HepG2 (cell line): Measurements from ENCODE around the gene FAAH2. TPM values are rescaled to one million over a fixed set of nuclear protein-coding genes. Genes with fewer than 3 reads are reported as not detected.

Source experiments
- ATAC-seq: fragments of 200-7000 bp; cut with Tn5 transposase; 3 replicates; pipeline ENCODE4 v1.9.1; 2020; ENCODE audit warnings: mild to moderate bottlenecking, moderate library complexity
- BruUV-seq: library from RNA; stranded (reverse); fragments of 400-500 nt; replicated peaks from 2 replicates; lab custom pipeline; 2021; lab: Mats Ljungman, UMichigan
- CTCF ChIA-PET: fragments of 300-600 bp; formaldehyde crosslinking; extraction: SDS; loops from one replicate; lab custom pipeline; 2021; ENCODE audit warnings: low total read pairs, inconsistent platforms, low intra/inter-chr PET ratio; lab: Yijun Ruan, JAX
- POLR2A ChIA-PET: fragments of 350-600 bp; sonication (Branson Sonifier 250); formaldehyde crosslinking; loops from one replicate; lab custom pipeline; 2020; ENCODE audit warnings: antibody characterized with exemption, inconsistent platforms; lab: Yijun Ruan, JAX
- DNase-seq: peaks from one replicate; pipeline ENCODE4 v3.0.0-alpha.2; 2015; ENCODE audit warnings: low spot score
- FAIRE-seq: peaks from 3 replicates; lab custom pipeline; 2011; peaks lifted over from hg19 to GRCh38; lab: Jason Lieb, UNC
- H2AFZ ChIP-seq: one replicate; pipeline ENCODE4 v1.6.1; 2011; ENCODE audit warnings: low read length, inconsistent platforms
- H3K27ac ChIP-seq: fragments of 300-600 bp; 3 replicates; pipeline ENCODE4 v1.8.0; 2011; ENCODE audit warnings: mixed run types, mild to moderate bottlenecking, mixed read lengths, low read length, inconsistent platforms; ENCODE audit not compliant: insufficient read depth; ENCODE audit errors: extremely low read length
- H3K27me3 ChIP-seq, 2 experiments: fragments of 200-600 bp in 1 of 2; 2 replicates in 1 of 2; 3 replicates in 1 of 2; pipeline versions ENCODE4 v1.6.0 to v1.8.0; 2011; ENCODE audit warnings: low read length in 2 of 2, mild to moderate bottlenecking in 2 of 2, moderate library complexity in 2 of 2, inconsistent platforms in 1 of 2; ENCODE audit not compliant: insufficient read depth in 2 of 2, control insufficient read depth in 1 of 2
- H3K36me3 ChIP-seq, 2 experiments: fragments of 200-600 bp in 1 of 2; replicated peaks in 1 of 2; 2 replicates in 1 of 2; 3 replicates in 1 of 2; pipeline versions ENCODE4 v1.5.1 to v1.8.0; 2011; ENCODE audit warnings: low read length in 2 of 2, inconsistent platforms in 1 of 2; ENCODE audit not compliant: insufficient read depth in 2 of 2, control insufficient read depth in 1 of 2
- H3K4me1 ChIP-seq: 2 replicates; pipeline ENCODE4 v1.5.1; 2012; ENCODE audit warnings: low read length, inconsistent platforms; ENCODE audit not compliant: insufficient read depth
- H3K4me2 ChIP-seq: 2 replicates; pipeline ENCODE4 v1.6.0; 2011; ENCODE audit warnings: low read depth, low read length, inconsistent platforms
- H3K4me3 ChIP-seq, 3 experiments: fragments of 200-600 bp in 1 of 3; sonication (generic), shearing (Covaris generic) in 1 of 3; replicated peaks in 1 of 3; 2 replicates each; pipeline ENCODE4 v1.5.1; 2011 to 2016; ENCODE audit warnings: low read length in 3 of 3, inconsistent platforms in 2 of 3, low read depth in 2 of 3, mild to moderate bottlenecking in 2 of 3, control low read depth in 1 of 3, mixed read lengths in 1 of 3; ENCODE audit not compliant: insufficient read depth in 1 of 3
- H3K79me2 ChIP-seq: one replicate; pipeline ENCODE4 v1.6.1; 2011; ENCODE audit warnings: low read length, inconsistent platforms; ENCODE audit not compliant: insufficient read depth
- H3K9ac ChIP-seq: 2 replicates; pipeline ENCODE4 v1.6.0; 2011; ENCODE audit warnings: mild to moderate bottlenecking, low read depth, low read length, inconsistent platforms; ENCODE audit not compliant: insufficient read depth
- H3K9me3 ChIP-seq: 2 replicates; pipeline ENCODE4 v1.5.1; 2012; ENCODE audit warnings: mild to moderate bottlenecking, low read length
- H4K20me1 ChIP-seq: 2 replicates; pipeline ENCODE4 v1.6.0; 2011; ENCODE audit warnings: inconsistent platforms, mild to moderate bottlenecking, low read length, moderate library complexity; ENCODE audit not compliant: insufficient read depth
- DMAP1 ChIP-seq: IDR thresholded peaks from 2 replicates; pipeline ENCODE4 v1.6.1; 2016
- HIVEP1 ChIP-seq: sonication (generic); formaldehyde crosslinking; IDR thresholded peaks from 2 replicates; pipeline ENCODE4 v1.4.0; 2020; ENCODE audit warnings: mild to moderate bottlenecking, missing genetic modification reagents
- HMG20A ChIP-seq: IDR thresholded peaks from 2 replicates; pipeline ENCODE4 v1.6.1; 2016; ENCODE audit warnings: borderline replicate concordance
- KLF15 ChIP-seq: sonication (generic); formaldehyde crosslinking; IDR thresholded peaks from 2 replicates; pipeline ENCODE4 v1.8.1; 2023; ENCODE audit warnings: borderline replicate concordance, mild to moderate bottlenecking, inconsistent platforms, missing genetic modification reagents, mixed read lengths
- MAZ ChIP-seq, 2 experiments: sonication (generic) in 1 of 2; formaldehyde crosslinking in 1 of 2; IDR thresholded peaks; 2 replicates each; pipeline versions ENCODE4 v1.5.0 to v1.6.1; 2012 to 2020; ENCODE audit warnings: low read depth in 2 of 2, mild to moderate bottlenecking in 2 of 2, borderline replicate concordance in 1 of 2, improper control_type of control experiment in 1 of 2, low read length in 1 of 2, missing genetic modification reagents in 1 of 2, moderate library complexity in 1 of 2
- ONECUT2 ChIP-seq: sonication (generic); formaldehyde crosslinking; IDR thresholded peaks from 2 replicates; pipeline ENCODE4 v1.4.0; 2020; ENCODE audit warnings: missing genetic modification reagents
- RARA ChIP-seq: IDR thresholded peaks from 2 replicates; pipeline ENCODE4 v1.6.1; 2016; ENCODE audit warnings: missing genetic modification reagents, missing compliant biosample characterization
- SMARCE1 ChIP-seq: fragments of 450-650 bp; IDR thresholded peaks from 2 replicates; pipeline ENCODE4 v1.6.1; 2017; ENCODE audit warnings: borderline replicate concordance
- ZFYVE20 ChIP-seq: sonication (generic); formaldehyde crosslinking; IDR thresholded peaks from 2 replicates; pipeline ENCODE4 v1.8.0; 2023; ENCODE audit warnings: low read depth, mild to moderate bottlenecking, moderate library complexity, missing genetic modification reagents, borderline replicate concordance
- ZNF136 ChIP-seq: sonication (generic); formaldehyde crosslinking; IDR thresholded peaks from 2 replicates; pipeline ENCODE4 v1.8.1; 2022; ENCODE audit warnings: low read depth, mild to moderate bottlenecking, moderate library complexity, missing genetic modification reagents
- ZNF510 ChIP-seq: sonication (generic); formaldehyde crosslinking; IDR thresholded peaks from 2 replicates; pipeline ENCODE4 v1.4.0; 2020; ENCODE audit warnings: low read depth, mild to moderate bottlenecking, missing genetic modification reagents
- WGBS: methylation state at CpG from one replicate; pipeline ENCODE4 v1.1.6; 2017; ENCODE audit warnings: low lambda C conversion rate; 5-methylcytosine and 5-hydroxymethylcytosine counted together
- in situ Hi-C: cut with HindIII; loops from 2 replicates; pipeline ENCODE4 v1.10.0; 2017; ENCODE audit warnings: low pct_unique_long_range_greater_than_20kb; ENCODE audit not compliant: extremely low pct_ligation_motif_present
- intact Hi-C: fragments of 100-400 bp; cut with micrococcal nuclease; formaldehyde crosslinking; loops from one replicate; pipeline ENCODE4 v1.10.0; 2022; ENCODE audit not compliant: unreplicated experiment
- polyA plus RNA-seq, 8 experiments: library from polyadenylated mRNA; depleted of rRNA in 3 of 8; stranded (reverse) in 7 of 8; unstranded in 1 of 8; fragments of >200 nt; fragmentation: Illumina TruSeq in 4 of 8; extraction: Trizol in 4 of 8; gene quantifications; 2 replicates each; pipeline versions ENCODE4 v1.2.1 to v1.2.3, GENCODE V29; 2011 to 2016; ENCODE audit warnings: low read depth in 4 of 8, missing spikeins in 1 of 8, mixed read lengths in 1 of 8; ENCODE audit not compliant: insufficient read depth in 1 of 8
- total RNA-seq, 5 experiments: library from RNA; depleted of rRNA; stranded (reverse); fragments of >200 nt; fragmentation: Illumina TruSeq; extraction: Trizol; gene quantifications; 2 replicates each; pipeline ENCODE4 v1.2.3, GENCODE V29; 2016; ENCODE audit warnings: low read depth in 1 of 5
- TF ChIP-seq, protein P1 (sequence below): sonication (generic); formaldehyde crosslinking; conservative IDR thresholded peaks from 2 replicates; pipeline ENCODE4 v1.4.0; 2020; ENCODE audit warnings: missing genetic modification reagents
- TF ChIP-seq, protein P2 (sequence below): sonication (generic); formaldehyde crosslinking; IDR thresholded peaks from 2 replicates; pipeline ENCODE4 v1.8.0; 2022; ENCODE audit warnings: mild to moderate bottlenecking, missing genetic modification reagents, borderline replicate concordance
- TF ChIP-seq, protein P3 (sequence below): sonication (generic); formaldehyde crosslinking; conservative IDR thresholded peaks from 2 replicates; pipeline ENCODE4 v1.8.0; 2022; ENCODE audit warnings: mild to moderate bottlenecking, moderate library complexity, missing genetic modification reagents
- TF ChIP-seq, protein P4 (sequence below): sonication (generic); formaldehyde crosslinking; IDR thresholded peaks from 2 replicates; pipeline ENCODE4 v1.4.0; 2020; ENCODE audit warnings: mild to moderate bottlenecking, missing genetic modification reagents
- TF ChIP-seq, protein P5 (sequence below): sonication (generic); formaldehyde crosslinking; IDR thresholded peaks from 2 replicates; pipeline ENCODE4 v1.5.0; 2020; ENCODE audit warnings: missing genetic modification reagents, mild to moderate bottlenecking, borderline replicate concordance

The FAAH2 gene
- total and polyA plus RNA-seq, 2 of the 13 experiments (the other 11 are each of a cell fraction or from before 2014, with no cell fraction given), result 1.6 to 3.3 TPM

DNA sequence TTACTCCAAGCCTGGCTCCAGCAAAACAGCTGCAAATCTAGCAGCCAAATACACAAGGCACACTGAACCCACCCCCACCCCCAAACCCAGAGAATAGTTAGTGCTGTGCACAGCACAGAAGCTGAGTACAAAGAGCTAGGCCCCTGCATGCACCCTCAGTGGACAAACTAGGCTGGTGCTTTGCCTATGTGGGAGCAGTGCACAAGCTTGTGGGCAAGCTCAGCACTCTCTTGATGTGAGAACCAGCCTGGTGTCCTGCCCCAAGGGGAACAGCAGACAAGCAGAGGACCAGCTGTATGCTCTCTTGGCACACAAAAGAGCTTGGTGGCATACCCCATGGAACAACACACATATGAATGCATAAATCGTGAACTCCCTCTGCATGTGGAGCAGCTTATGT, 81.7 kb downstream of the FAAH2 start:
- in situ Hi-C loops, result no loop called here
- Histone ChIP-seq H3K27me3 (no peaks in the 10 kb centered on the region), H3K9me3 (no peaks in the 10 kb centered on the region), H3K4me2 (no peak overlapping the region), H3K79me2 (no peaks in the 10 kb centered on the region), H3K4me3 (no peak overlapping the region), H3K27ac (no peak overlapping the region), H3K36me3 (no peaks in the 10 kb centered on the region), H4K20me1 (no peaks in the 10 kb centered on the region), H3K9ac (no peak overlapping the region), H2AFZ (no peak overlapping the region), H3K4me1 (no peaks in the 10 kb centered on the region)
- POLR2A ChIA-PET, result no interaction called here
- no peak for TF ChIP-seq SMARCE1
- no peak for TF ChIP-seq MAZ (IDR thresholded peaks at IDR 0.05; ENCODE audit: borderline replicate concordance, low read depth, low read length)
- no peak for TF ChIP-seq MAZ (CRISPR knock-in tag; IDR thresholded peaks at IDR 0.05; ENCODE audit: low read depth)
- no peak for TF ChIP-seq DMAP1 (CRISPR knock-in tag)
- TF ChIP-seq, protein P1, sequence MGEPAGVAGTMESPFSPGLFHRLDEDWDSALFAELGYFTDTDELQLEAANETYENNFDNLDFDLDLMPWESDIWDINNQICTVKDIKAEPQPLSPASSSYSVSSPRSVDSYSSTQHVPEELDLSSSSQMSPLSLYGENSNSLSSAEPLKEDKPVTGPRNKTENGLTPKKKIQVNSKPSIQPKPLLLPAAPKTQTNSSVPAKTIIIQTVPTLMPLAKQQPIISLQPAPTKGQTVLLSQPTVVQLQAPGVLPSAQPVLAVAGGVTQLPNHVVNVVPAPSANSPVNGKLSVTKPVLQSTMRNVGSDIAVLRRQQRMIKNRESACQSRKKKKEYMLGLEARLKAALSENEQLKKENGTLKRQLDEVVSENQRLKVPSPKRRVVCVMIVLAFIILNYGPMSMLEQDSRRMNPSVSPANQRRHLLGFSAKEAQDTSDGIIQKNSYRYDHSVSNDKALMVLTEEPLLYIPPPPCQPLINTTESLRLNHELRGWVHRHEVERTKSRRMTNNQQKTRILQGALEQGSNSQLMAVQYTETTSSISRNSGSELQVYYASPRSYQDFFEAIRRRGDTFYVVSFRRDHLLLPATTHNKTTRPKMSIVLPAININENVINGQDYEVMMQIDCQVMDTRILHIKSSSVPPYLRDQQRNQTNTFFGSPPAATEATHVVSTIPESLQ (CRISPR knock-in tag), result no peak
- no peak for TF ChIP-seq ZFYVE20 (CRISPR knock-in tag)
- TF ChIP-seq, protein P2, sequence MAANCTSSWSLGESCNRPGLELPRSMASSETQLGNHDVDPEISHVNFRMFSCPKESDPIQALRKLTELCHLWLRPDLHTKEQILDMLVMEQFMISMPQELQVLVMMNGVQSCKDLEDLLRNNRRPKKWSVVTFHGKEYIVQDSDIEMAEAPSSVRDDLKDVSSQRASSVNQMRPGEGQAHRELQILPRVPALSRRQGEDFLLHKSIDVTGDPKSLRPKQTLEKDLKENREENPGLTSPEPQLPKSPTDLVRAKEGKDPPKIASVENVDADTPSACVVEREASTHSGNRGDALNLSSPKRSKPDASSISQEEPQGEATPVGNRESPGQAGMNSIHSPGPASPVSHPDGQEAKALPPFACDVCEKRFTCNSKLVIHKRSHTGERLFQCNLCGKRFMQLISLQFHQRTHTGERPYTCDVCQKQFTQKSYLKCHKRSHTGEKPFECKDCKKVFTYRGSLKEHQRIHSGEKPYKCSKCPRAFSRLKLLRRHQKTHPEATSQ, result no peak
- no peak for TF ChIP-seq KLF15 (CRISPR knock-in tag)
- TF ChIP-seq, protein P3, sequence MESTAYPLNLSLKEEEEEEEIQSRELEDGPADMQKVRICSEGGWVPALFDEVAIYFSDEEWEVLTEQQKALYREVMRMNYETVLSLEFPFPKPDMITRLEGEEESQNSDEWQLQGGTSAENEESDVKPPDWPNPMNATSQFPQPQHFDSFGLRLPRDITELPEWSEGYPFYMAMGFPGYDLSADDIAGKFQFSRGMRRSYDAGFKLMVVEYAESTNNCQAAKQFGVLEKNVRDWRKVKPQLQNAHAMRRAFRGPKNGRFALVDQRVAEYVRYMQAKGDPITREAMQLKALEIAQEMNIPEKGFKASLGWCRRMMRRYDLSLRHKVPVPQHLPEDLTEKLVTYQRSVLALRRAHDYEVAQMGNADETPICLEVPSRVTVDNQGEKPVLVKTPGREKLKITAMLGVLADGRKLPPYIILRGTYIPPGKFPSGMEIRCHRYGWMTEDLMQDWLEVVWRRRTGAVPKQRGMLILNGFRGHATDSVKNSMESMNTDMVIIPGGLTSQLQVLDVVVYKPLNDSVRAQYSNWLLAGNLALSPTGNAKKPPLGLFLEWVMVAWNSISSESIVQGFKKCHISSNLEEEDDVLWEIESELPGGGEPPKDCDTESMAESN (CRISPR knock-in tag), result no peak
- no peak for TF ChIP-seq ONECUT2 (CRISPR knock-in tag)
- TF ChIP-seq, protein P4, sequence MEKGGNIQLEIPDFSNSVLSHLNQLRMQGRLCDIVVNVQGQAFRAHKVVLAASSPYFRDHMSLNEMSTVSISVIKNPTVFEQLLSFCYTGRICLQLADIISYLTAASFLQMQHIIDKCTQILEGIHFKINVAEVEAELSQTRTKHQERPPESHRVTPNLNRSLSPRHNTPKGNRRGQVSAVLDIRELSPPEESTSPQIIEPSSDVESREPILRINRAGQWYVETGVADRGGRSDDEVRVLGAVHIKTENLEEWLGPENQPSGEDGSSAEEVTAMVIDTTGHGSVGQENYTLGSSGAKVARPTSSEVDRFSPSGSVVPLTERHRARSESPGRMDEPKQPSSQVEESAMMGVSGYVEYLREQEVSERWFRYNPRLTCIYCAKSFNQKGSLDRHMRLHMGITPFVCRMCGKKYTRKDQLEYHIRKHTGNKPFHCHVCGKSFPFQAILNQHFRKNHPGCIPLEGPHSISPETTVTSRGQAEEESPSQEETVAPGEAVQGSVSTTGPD (CRISPR knock-in tag), result no peak
- no peak for TF ChIP-seq ZNF510 (CRISPR knock-in tag)
- no peak for TF ChIP-seq RARA (CRISPR knock-in tag)
- no peak for TF ChIP-seq ZNF136 (CRISPR knock-in tag)
- TF ChIP-seq HIVEP1 (CRISPR knock-in tag), result no peak
- no peak for TF ChIP-seq HMG20A
- TF ChIP-seq, protein P5, sequence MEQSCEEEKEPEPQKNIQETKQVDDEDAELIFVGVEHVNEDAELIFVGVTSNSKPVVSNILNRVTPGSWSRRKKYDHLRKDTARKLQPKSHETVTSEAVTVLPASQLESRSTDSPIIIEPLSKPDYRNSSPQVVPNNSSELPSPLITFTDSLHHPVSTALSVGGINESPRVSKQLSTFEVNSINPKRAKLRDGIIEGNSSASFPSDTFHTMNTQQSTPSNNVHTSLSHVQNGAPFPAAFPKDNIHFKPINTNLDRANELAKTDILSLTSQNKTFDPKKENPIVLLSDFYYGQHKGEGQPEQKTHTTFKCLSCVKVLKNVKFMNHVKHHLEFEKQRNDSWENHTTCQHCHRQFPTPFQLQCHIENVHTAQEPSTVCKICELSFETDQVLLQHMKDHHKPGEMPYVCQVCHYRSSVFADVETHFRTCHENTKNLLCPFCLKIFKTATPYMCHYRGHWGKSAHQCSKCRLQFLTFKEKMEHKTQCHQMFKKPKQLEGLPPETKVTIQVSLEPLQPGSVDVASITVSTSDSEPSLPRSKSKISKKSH, result no peak
- CTCF ChIA-PET, result no interaction called here
- ATAC-seq (no peak), FAIRE-seq (no peak), DNase-seq (no peak)
- intact Hi-C loops, result no loop called here
- 60% methylated on average over 1 of the region's 1 CpG for WGBS
- no TSS peak for BruUV-seq
